Ascending aorta (tissue), 2 donors: Measurements from ENCODE around the gene DERL3. TPM values are rescaled to one million over a fixed set of nuclear protein-coding genes. Genes with fewer than 3 reads are reported as not detected.

Experiments used
- DNase-seq, 2 donors: peaks; one replicate each; pipeline ENCODE4 v3.0.0-alpha.2; 2019; ENCODE audit warnings: low spot score in 2 of 2
- H3K27ac ChIP-seq, 2 donors: fragments of 200-600 bp; sonication (generic); one replicate each; pipeline ENCODE4 v1.5.1; 2016 to 2017; ENCODE audit warnings: mild to moderate bottlenecking in 1 of 2
- H3K27me3 ChIP-seq: fragments of 200-600 bp; sonication (generic); one replicate; pipeline ENCODE4 v1.5.1; 2017
- H3K36me3 ChIP-seq, 2 donors: fragments of 200-600 bp; sonication (generic); one replicate each; pipeline ENCODE4 v1.5.1; 2016
- H3K4me1 ChIP-seq, 2 donors: fragments of 200-600 bp; sonication (generic); one replicate each; pipeline ENCODE4 v1.5.1; 2016 to 2017; ENCODE audit warnings: mild to moderate bottlenecking in 1 of 2
- H3K4me3 ChIP-seq, 2 donors: fragments of 200-600 bp; sonication (generic); one replicate each; pipeline ENCODE4 v1.5.1; 2016 to 2017; ENCODE audit warnings: mild to moderate bottlenecking in 1 of 2
- H3K9me3 ChIP-seq, 2 donors: fragments of 200-600 bp; sonication (generic); one replicate each; pipeline ENCODE4 v1.5.1; 2016
- CTCF ChIP-seq, 3 experiments: fragments of 200-600 bp in 2 of 3; fragments of 450-650 bp in 1 of 3; sonication (generic) in 2 of 3; IDR thresholded peaks; one replicate each; pipeline ENCODE4 v1.5.1; 2016 to 2019; ENCODE audit warnings: antibody characterized with exemption in 3 of 3, mild to moderate bottlenecking in 1 of 3, moderate library complexity in 1 of 3
- intact Hi-C: fragments of 100-400 bp; cut with DNase I; formaldehyde crosslinking; loops from one replicate; pipeline ENCODE4 v1.15.1; 2023
- total RNA-seq: library from RNA; depleted of rRNA; stranded (reverse); fragments of >200 nt; gene quantifications from one replicate; pipeline ENCODE4 v1.1.0, GENCODE V29; 2016

DERL3 gene
- total RNA-seq, 1 donor from 2014 or later = 7.5 TPM

- TF ChIP-seq CTCF (IDR thresholded peaks at IDR 0.05) = no peak
- Histone ChIP-seq H3K9me3 (no peaks in the 10 kb centered on the region), H3K27me3 (no peaks in the 10 kb centered on the region), H3K36me3 (peaks cover 72 to 89% of the 10 kb centered on the region in 2 donors), H3K4me3 (no peak overlapping the region), H3K4me1 (no peaks in the 10 kb centered on the region), H3K27ac (peak overlapping the region in 1 of 2 donors; percentile 62)
- intact Hi-C loops = no loop called here
- DNase-seq = no peak
Observed at GRCh38 chr22:23822101-23822671, 16.6 kb downstream of the DERL3 start.

- Histone ChIP-seq H3K4me1 (no peaks in the 10 kb centered on the region), H3K27ac (no peak overlapping the region), H3K27me3 (no peaks in the 10 kb centered on the region), H3K4me3 (no peak overlapping the region), H3K36me3 (peaks cover 76 to 88% of the 10 kb centered on the region in 2 donors), H3K9me3 (no peaks in the 10 kb centered on the region)
- intact Hi-C loops = no loop called here
- TF ChIP-seq CTCF (IDR thresholded peaks at IDR 0.05) = no peak
- DNase-seq = no peak
Observed at GRCh38 chr22:23820748-23821211, 18.0 kb downstream of the DERL3 start.

- Histone ChIP-seq H3K27me3 (no peaks in the 10 kb centered on the region), H3K9me3 (no peaks in the 10 kb centered on the region), H3K4me3 (no peak overlapping the region), H3K4me1 (no peaks in the 10 kb centered on the region), H3K36me3 (peaks cover 65 to 77% of the 10 kb centered on the region in 2 donors), H3K27ac (no peak overlapping the region)
- intact Hi-C loops = no loop called here
- no peak for DNase-seq
- TF ChIP-seq CTCF (IDR thresholded peaks at IDR 0.05) = no peak
Observed at GRCh38 chr22:23818541-23818940, 20.3 kb downstream of the DERL3 start.

- no peak for TF ChIP-seq CTCF (IDR thresholded peaks at IDR 0.05)
- H3K9me3 ChIP-seq = no peaks in the 10 kb centered on the region
- no peaks in the 10 kb centered on the region for H3K27me3 ChIP-seq
- H3K27ac ChIP-seq = no peak overlapping the region
- intact Hi-C loops = no loop called here
- peaks cover 54 to 76% of the 10 kb centered on the region in 2 donors for H3K36me3 ChIP-seq
- H3K4me1 ChIP-seq = no peaks in the 10 kb centered on the region
- H3K4me3 ChIP-seq = no peak overlapping the region
- DNase-seq = no peak
Observed at GRCh38 chr22:23817146-23817545, 21.7 kb downstream of the DERL3 start.

GRCh38 chr22:23816156-23816976, 22.4 kb downstream of the DERL3 start:
- H3K4me3 ChIP-seq = no peak overlapping the region
- no peak for DNase-seq
- no peaks in the 10 kb centered on the region for H3K9me3 ChIP-seq
- intact Hi-C loops = no loop called here
- H3K36me3 ChIP-seq = peaks cover 47 to 75% of the 10 kb centered on the region in 2 donors
- H3K27me3 ChIP-seq = no peaks in the 10 kb centered on the region
- H3K4me1 ChIP-seq = no peaks in the 10 kb centered on the region
- no peak overlapping the region for H3K27ac ChIP-seq
- TF ChIP-seq CTCF (IDR thresholded peaks at IDR 0.05) = no peak
